Stomach (tissue), 9 donors: Measurements from ENCODE around the gene FNDC3B. TPM values are rescaled to one million over a fixed set of nuclear protein-coding genes. Genes with fewer than 3 reads are reported as not detected.

Experiments used
- DNase-seq, 2 donors: peaks; one replicate each; pipeline versions ENCODE4 v3.0.0 to v3.0.0-alpha.2; 2013 to 2019
- H3K27ac ChIP-seq, 5 donors: fragments of 200-600 bp in 4 of 5; sonication (generic) in 4 of 5; one replicate each; pipeline ENCODE4 v1.5.1; 2013 to 2019; ENCODE audit warnings: mild to moderate bottlenecking in 1 of 5, moderate library complexity in 1 of 5
- H3K27me3 ChIP-seq, 3 donors: fragments of 200-600 bp; sonication (generic); one replicate each; pipeline ENCODE4 v1.5.1; 2017 to 2019; ENCODE audit warnings: mixed run types in 1 of 3
- H3K36me3 ChIP-seq, 4 donors: fragments of 200-600 bp; sonication (generic); 1 replicate in 3 of 4; 2 replicates in 1 of 4; pipeline ENCODE4 v1.5.1; 2016 to 2019
- H3K4me1 ChIP-seq, 4 donors: fragments of 200-600 bp; sonication (generic); one replicate each; pipeline ENCODE4 v1.5.1; 2016 to 2019
- H3K4me3 ChIP-seq, 4 donors: fragments of 200-600 bp; sonication (generic) in 3 of 4; one replicate each; pipeline ENCODE4 v1.5.1; 2016 to 2019; ENCODE audit warnings: mild to moderate bottlenecking in 1 of 4
- H3K9me3 ChIP-seq, 4 donors: fragments of 200-600 bp; sonication (generic); one replicate each; pipeline ENCODE4 v1.5.1; 2016 to 2019
- CTCF ChIP-seq, 7 experiments: fragments of 450-650 bp in 4 of 7; fragments of 200-600 bp in 3 of 7; sonication (generic) in 3 of 7; IDR thresholded peaks; one replicate each; pipeline ENCODE4 v1.5.1; 2016 to 2019; ENCODE audit warnings: antibody characterized with exemption in 7 of 7, control low read depth in 2 of 7, mild to moderate bottlenecking in 1 of 7
- EP300 ChIP-seq: sonication (generic); formaldehyde crosslinking; IDR thresholded peaks from one replicate; pipeline ENCODE4 v1.6.1; 2017; ENCODE audit warnings: antibody characterized with exemption
- POLR2A ChIP-seq, 4 donors: fragments of 450-650 bp; IDR thresholded peaks; one replicate each; pipeline ENCODE4 v1.6.1; 2016; ENCODE audit warnings: antibody characterized with exemption in 4 of 4, control low read depth in 2 of 4, mild to moderate bottlenecking in 1 of 4, moderate library complexity in 1 of 4
- POLR2AphosphoS5 ChIP-seq, 3 donors: sonication (generic); formaldehyde crosslinking; IDR thresholded peaks; one replicate each; pipeline ENCODE4 v1.6.1; 2016; ENCODE audit warnings: antibody characterized with exemption in 3 of 3
- WGBS, 5 donors: extraction: QIAGEN DNeasy Blood & Tissue Kit in 3 of 5; methylation state at CpG; one replicate each; pipeline versions ENCODE4 v1.1.5 to v1.1.7; 2013 to 2018; 5-methylcytosine and 5-hydroxymethylcytosine counted together
- intact Hi-C: fragments of 100-400 bp; cut with DNase I; formaldehyde crosslinking; loops from one replicate; pipeline ENCODE4 v1.15.1; 2023; ENCODE audit warnings: low total_unique reads
- polyA plus RNA-seq, 3 donors: library from polyadenylated mRNA; stranded (reverse); fragments of 200-250 nt; gene quantifications; one replicate each; pipeline ENCODE4 v1.2.3, GENCODE V29; 2013
- total RNA-seq, 5 donors: library from RNA; depleted of rRNA; stranded (reverse); fragments of >200 nt; gene quantifications; one replicate each; pipeline versions ENCODE4 v1.1.0 to v1.2.3, GENCODE V29; 2014 to 2016
- donor health status: healthy with polysubstance abuse.
- donor health status: Bipolar disorder and iron deficiency.
- donor health status: healthy.

Gene FNDC3B
- total and polyA plus RNA-seq, 8 donors: 6.0 to 229 (median 53.7) TPM

DNA sequence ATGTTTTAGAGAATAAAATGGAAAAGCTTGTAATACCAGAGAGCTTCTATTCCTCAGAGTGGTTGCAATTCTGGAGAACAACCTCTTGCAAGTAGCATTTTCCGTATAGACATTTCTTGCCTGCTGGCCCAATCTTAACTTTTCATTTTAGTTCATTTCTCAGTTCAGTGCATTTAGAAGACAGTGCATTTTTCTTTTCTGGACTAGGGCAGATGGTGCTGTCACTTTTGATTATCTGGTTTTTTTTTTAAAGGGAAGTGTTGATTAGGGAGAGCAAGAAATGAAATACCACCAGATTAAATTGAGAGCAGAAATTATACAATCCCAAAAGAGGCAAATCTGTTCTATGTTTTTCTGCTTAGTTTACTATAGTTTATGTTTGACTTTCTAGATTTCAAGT is 236.2 kb downstream of the FNDC3B start:
- Histone ChIP-seq H3K4me3 (no peak overlapping the region), H3K36me3 (peaks cover 0 to 5% (median 2%) of the 10 kb centered on the region in 4 donors), H3K27ac (peak overlapping the region in 1 of 5 donors; percentile 1), H3K4me1 (peaks cover 12 to 58% (median 31%) of the 10 kb centered on the region in 4 donors), H3K9me3 (no peaks in the 10 kb centered on the region), H3K27me3 (no peaks in the 10 kb centered on the region)
- 74 to 95% (median 93%) methylated on average over 1 of the region's 1 CpG for WGBS, 5 donors
- no peak for TF ChIP-seq CTCF (IDR thresholded peaks at IDR 0.05)
- TF ChIP-seq POLR2AphosphoS5 (IDR thresholded peaks at IDR 0.05): no peak
- intact Hi-C loops: no loop called here
- DNase-seq: no peak

GRCh38 chr3:172276103-172276502 is 236.7 kb downstream of the FNDC3B start:
- intact Hi-C loops: no loop called here
- H3K36me3 ChIP-seq: peaks cover 0 to 5% (median 0%) of the 10 kb centered on the region in 4 donors

DNA sequence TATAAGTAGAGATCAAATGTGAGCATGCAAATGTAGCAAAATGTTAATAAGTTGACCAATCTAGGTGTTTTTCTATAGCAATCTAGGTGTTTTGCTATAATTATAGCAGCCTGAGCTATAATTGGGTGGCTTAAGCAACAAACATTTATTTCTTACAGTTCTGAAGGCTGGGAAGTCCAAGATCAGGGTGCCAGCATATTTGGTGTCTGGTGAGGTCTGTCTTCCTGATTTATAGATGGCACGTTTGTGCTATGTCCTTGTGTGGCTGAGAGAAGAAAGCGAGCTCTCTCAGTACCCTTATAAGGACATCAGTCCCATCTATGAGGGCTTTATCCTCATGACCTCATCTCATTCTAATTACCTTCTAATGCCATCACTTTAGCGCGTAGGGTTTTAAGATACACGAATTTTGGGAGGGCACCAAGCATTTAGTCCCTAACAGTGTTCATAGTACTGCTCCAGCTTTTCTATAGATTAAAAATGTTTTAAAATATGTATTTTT is 237.8 kb downstream of the FNDC3B start:
- intact Hi-C loops: no loop called here
- peak overlapping the region in 1 of 5 donors; percentile 64 for H3K27ac ChIP-seq
- no peaks in the 10 kb centered on the region for H3K9me3 ChIP-seq
- no peaks in the 10 kb centered on the region for H3K27me3 ChIP-seq
- TF ChIP-seq CTCF (IDR thresholded peaks at IDR 0.05): no peak
- TF ChIP-seq EP300: no peak
- TF ChIP-seq POLR2AphosphoS5 (IDR thresholded peaks at IDR 0.05): no peak
- TF ChIP-seq POLR2A (IDR thresholded peaks at IDR 0.05): no peak
- no peak overlapping the region for H3K4me3 ChIP-seq
- H3K4me1 ChIP-seq: peaks cover 15 to 68% (median 34%) of the 10 kb centered on the region in 4 donors
- no peak for DNase-seq
- H3K36me3 ChIP-seq: peaks cover 0 to 5% (median 0%) of the 10 kb centered on the region in 4 donors
- 87 to 98% (median 96%) methylated on average over 5 of the region's 5 CpGs for WGBS, 5 donors

More at GRCh38 chr3:172276103-172276502, 236.7 kb downstream of the FNDC3B start:
- TF ChIP-seq CTCF (IDR thresholded peaks at IDR 0.05): peak in 1 of 7 experiments; percentile 18
- no peak for TF ChIP-seq EP300
- TF ChIP-seq POLR2AphosphoS5 (IDR thresholded peaks at IDR 0.05): no peak
- Histone ChIP-seq H3K4me3 (no peak overlapping the region), H3K4me1 (peaks cover 14 to 63% (median 33%) of the 10 kb centered on the region in 4 donors), H3K9me3 (no peaks in the 10 kb centered on the region), H3K27ac (peak overlapping the region in 1 of 5 donors; percentile 1), H3K27me3 (no peaks in the 10 kb centered on the region)
- DNase-seq: no peak

- H3K9me3 ChIP-seq: no peaks in the 10 kb centered on the region
- H3K27ac ChIP-seq: peak overlapping the region in 4 of 5 donors; percentile 30 to 66 (median 50)
- 27 to 54% (median 49%) methylated on average over 5 of the region's 5 CpGs for WGBS, 5 donors
- H3K4me1 ChIP-seq: peaks cover 11 to 80% (median 35%) of the 10 kb centered on the region in 4 donors
- DNase-seq: no peak
- no peaks in the 10 kb centered on the region for H3K27me3 ChIP-seq
- no peak for TF ChIP-seq CTCF (IDR thresholded peaks at IDR 0.05)
- no peak for TF ChIP-seq POLR2AphosphoS5 (IDR thresholded peaks at IDR 0.05)
- no peak for TF ChIP-seq POLR2A (IDR thresholded peaks at IDR 0.05)
- no peak for TF ChIP-seq EP300
- H3K36me3 ChIP-seq: peaks cover 0 to 10% (median 0%) of the 10 kb centered on the region in 4 donors
- intact Hi-C loops: no loop called here
- H3K4me3 ChIP-seq: no peak overlapping the region
Observed at GRCh38 chr3:172279191-172279640, 239.8 kb downstream of the FNDC3B start.
